K562 (cell line): ENCODE measurements around the gene TTLL11. TPM values are rescaled to one million over a fixed set of nuclear protein-coding genes. Genes with fewer than 3 reads are reported as not detected.

ENCODE experiments used
- ATAC-seq: fragments of 200-7000 bp; cut with Tn5 transposase; 3 replicates; pipeline ENCODE4 v1.9.1; 2020; ENCODE audit warnings: moderate library complexity
- BruUV-seq: library from RNA; stranded (reverse); fragments of 400-500 nt; replicated peaks from 2 replicates; lab custom pipeline; 2021; lab: Mats Ljungman, UMichigan
- CTCF ChIA-PET: fragments of 300-600 bp; formaldehyde crosslinking; extraction: SDS; loops from one replicate; lab custom pipeline; 2021; ENCODE audit warnings: low intra/inter-chr PET ratio; lab: Yijun Ruan, JAX
- POLR2A ChIA-PET: fragments of 300-600, 350-650 bp; sonication (Branson Sonifier 250); formaldehyde crosslinking; extraction: SDS; loops from one replicate; lab custom pipeline; 2021; ENCODE audit warnings: antibody characterized with exemption, inconsistent platforms; lab: Yijun Ruan, JAX
- DNase-seq, 4 experiments: peaks; one replicate each; pipeline versions ENCODE4 v3.0.0 to v3.0.0-alpha.2; 2011 to 2018; ENCODE audit warnings: low spot score in 3 of 4, mixed read lengths in 3 of 4; ENCODE audit errors: extremely low read depth in 1 of 4
- FAIRE-seq: peaks from 2 replicates; lab custom pipeline; 2011; peaks lifted over from hg19 to GRCh38; lab: Jason Lieb, UNC
- H2AFZ ChIP-seq: 2 replicates; pipeline ENCODE4 v1.6.0; 2011; ENCODE audit warnings: low read depth, low read length, control low read depth, inconsistent platforms
- H3K27ac ChIP-seq: fragments of 200-600 bp; 3 replicates; pipeline ENCODE4 v1.8.0; 2011; ENCODE audit warnings: low read depth, mild to moderate bottlenecking, control low read depth, inconsistent platforms, low read length, moderate library complexity, mixed read lengths; ENCODE audit errors: extremely low read depth
- H3K27me3 ChIP-seq, 2 experiments: fragments of 300-600 bp in 1 of 2; 2 replicates in 1 of 2; 3 replicates in 1 of 2; pipeline versions ENCODE4 v1.6.0 to v1.8.0; 2011; ENCODE audit warnings: inconsistent platforms in 2 of 2, low read length in 2 of 2, mild to moderate bottlenecking in 1 of 2, mixed read lengths in 1 of 2, moderate library complexity in 1 of 2; ENCODE audit not compliant: control insufficient read depth in 2 of 2, insufficient read depth in 2 of 2
- H3K36me3 ChIP-seq: fragments of 300-600 bp; 3 replicates; pipeline ENCODE4 v1.8.0; 2011; ENCODE audit warnings: mild to moderate bottlenecking, low read length, inconsistent platforms; ENCODE audit not compliant: control insufficient read depth, insufficient read depth
- H3K4me1 ChIP-seq, 2 experiments: fragments of 200-600 bp in 1 of 2; replicated peaks in 1 of 2; 2 replicates in 1 of 2; 3 replicates in 1 of 2; pipeline versions ENCODE4 v1.5.1 to v1.8.0; 2011; ENCODE audit warnings: inconsistent platforms in 2 of 2, low read length in 2 of 2, mild to moderate bottlenecking in 1 of 2, mixed read lengths in 1 of 2, moderate library complexity in 1 of 2; ENCODE audit not compliant: control insufficient read depth in 2 of 2, insufficient read depth in 2 of 2
- H3K4me2 ChIP-seq: 2 replicates; pipeline ENCODE4 v1.6.1; 2011; ENCODE audit warnings: low read length, control low read depth, inconsistent platforms, mixed read lengths; ENCODE audit not compliant: insufficient read depth
- H3K4me3 ChIP-seq: fragments of 200-600 bp; sonication (generic), shearing (Covaris generic); 2 replicates; pipeline ENCODE4 v1.5.1; 2016; ENCODE audit warnings: control low read depth, inconsistent platforms
- H3K79me2 ChIP-seq: fragments of 200-600 bp; 3 replicates; pipeline ENCODE4 v1.8.0; 2011; ENCODE audit warnings: low read length, inconsistent platforms; ENCODE audit not compliant: control insufficient read depth, insufficient read depth
- H3K9ac ChIP-seq, 2 experiments: 2 replicates each; pipeline versions ENCODE4 v1.6.0 to v1.6.1; 2011; ENCODE audit warnings: low read depth in 2 of 2, low read length in 2 of 2, control low read depth in 1 of 2, inconsistent platforms in 1 of 2, mild to moderate bottlenecking in 1 of 2, mixed read lengths in 1 of 2; ENCODE audit not compliant: insufficient read depth in 1 of 2
- H3K9me1 ChIP-seq: one replicate; pipeline ENCODE4 v1.6.0; 2011; ENCODE audit warnings: inconsistent platforms, mild to moderate bottlenecking, low read length, moderate library complexity; ENCODE audit not compliant: control insufficient read depth, insufficient read depth
- H3K9me3 ChIP-seq: replicated peaks from 2 replicates; pipeline ENCODE4 v1.5.1; 2011; ENCODE audit warnings: low read depth, low read length, inconsistent platforms; ENCODE audit not compliant: control insufficient read depth, insufficient read depth
- H4K20me1 ChIP-seq: replicated peaks from 2 replicates; pipeline ENCODE4 v1.6.1; 2011; ENCODE audit warnings: low read length, inconsistent platforms, mixed read lengths; ENCODE audit not compliant: control insufficient read depth, insufficient read depth
- FOXK1 ChIP-seq: sonication (generic); formaldehyde crosslinking; IDR thresholded peaks from 2 replicates; pipeline ENCODE4 v1.8.0; 2022; ENCODE audit warnings: missing genetic modification reagents, mild to moderate bottlenecking, borderline replicate concordance
- HINFP ChIP-seq: fragments of 450-650 bp; conservative IDR thresholded peaks from 2 replicates; pipeline ENCODE4 v1.6.1; 2016; ENCODE audit warnings: missing genetic modification characterization, low read depth, mild to moderate bottlenecking, control low read depth, missing compliant biosample characterization
- KLF10 ChIP-seq: fragments of 250-450 bp; sonication (Bioruptor Pico); IDR thresholded peaks from 2 replicates; pipeline ENCODE4 v1.6.1; 2021; ENCODE audit warnings: matching md5 sums
- MIER1 ChIP-seq: fragments of 450-650 bp; IDR thresholded peaks from 2 replicates; pipeline ENCODE4 v1.6.1; 2016; ENCODE audit warnings: antibody characterized with exemption, mild to moderate bottlenecking, low read depth
- SP2 ChIP-seq: IDR thresholded peaks from 2 replicates; pipeline ENCODE4 v1.6.1; 2011; ENCODE audit warnings: mild to moderate bottlenecking, low read depth, low read length, moderate library complexity; ENCODE audit not compliant: poor library complexity, severe bottlenecking; ENCODE audit errors: extremely low read depth
- USF1 ChIP-seq: sonication (generic); formaldehyde crosslinking; IDR thresholded peaks from 2 replicates; pipeline ENCODE4 v1.9.0; 2022; ENCODE audit warnings: mild to moderate bottlenecking, missing genetic modification reagents
- ZBTB9 ChIP-seq: fragments of 450-650 bp; formaldehyde crosslinking; IDR thresholded peaks from 2 replicates; pipeline ENCODE4 v1.4.0; 2020; ENCODE audit warnings: mild to moderate bottlenecking, moderate library complexity
- ZNF830 ChIP-seq: fragments of 250-450 bp; sonication (Bioruptor Pico); IDR thresholded peaks from 2 replicates; pipeline ENCODE4 v1.5.0; 2021; ENCODE audit warnings: mild to moderate bottlenecking
- WGBS: fragments of 100-300 bp; shearing (Covaris generic); methylation state at CpG from one replicate; pipeline ENCODE4 v1.1.6; 2016; ENCODE audit warnings: low coverage, mixed read lengths; ENCODE audit not compliant: insufficient coverage; ENCODE audit errors: missing lambda C conversion rate; 5-methylcytosine and 5-hydroxymethylcytosine counted together
- in situ Hi-C: fragments of 300-500 bp; cut with MboI; formaldehyde crosslinking; loops from 4 replicates; pipeline ENCODE4 v1.15.0; 2018; ENCODE audit warnings: inconsistent platforms, mixed read lengths
- intact Hi-C: fragments of 100-400 bp; cut with micrococcal nuclease; formaldehyde crosslinking; loops from 2 replicates; pipeline ENCODE4 v1.14.2; 2022
- polyA plus RNA-seq, 8 experiments: library from polyadenylated mRNA; depleted of rRNA in 4 of 8; stranded (reverse) in 5 of 8; unstranded in 3 of 8; fragments of >200 nt; fragmentation: Nextera tagmentation in 2 of 8; fragmentation: Illumina TruSeq in 1 of 8; extraction: Ambion mirVana in 2 of 8; extraction: Trizol in 1 of 8; gene quantifications; 2 replicates each; pipeline versions ENCODE4 v1.2.1 to v1.2.3, GENCODE V29; 2011 to 2014; ENCODE audit warnings: inconsistent platforms in 1 of 8, missing spikeins in 1 of 8
- total RNA-seq, 7 experiments: library from RNA; depleted of rRNA in 6 of 7; stranded (reverse); fragments of >200 nt in 6 of 7; fragmentation: Illumina TruSeq in 2 of 7; extraction: Trizol in 2 of 7; gene quantifications; 2 replicates each; pipeline versions ENCODE4 v1.2.1 to v1.2.3, GENCODE V29; 2011 to 2021; ENCODE audit warnings: low replicate concordance in 1 of 7
- TF ChIP-seq, protein P1 (sequence below): sonication (generic); formaldehyde crosslinking; IDR thresholded peaks from 2 replicates; pipeline ENCODE4 v1.8.1; 2022; ENCODE audit warnings: missing genetic modification reagents

The TTLL11 gene
- total and polyA plus RNA-seq, 9 of the 15 experiments (the other 6 are each of a cell fraction or from before 2014, with no cell fraction given), result 0.83 to 4.4 (median 2.7) TPM

- CTCF ChIA-PET, result no interaction called here
These were observed 232.4 kb downstream of the TTLL11 start for GRCh38 chr9:121860744-121861143.

More at GRCh38 chr9:121860744-121861143, 232.4 kb downstream of the TTLL11 start:
- Histone ChIP-seq H3K4me2 (no peak overlapping the region), H3K9me3 (no peaks in the 10 kb centered on the region), H3K4me1 (no peaks in the 10 kb centered on the region), H3K27ac (no peak overlapping the region), H4K20me1 (peaks cover 9% of the 10 kb centered on the region; the same call in 1 of the 2 replicates), H3K79me2 (no peaks in the 10 kb centered on the region), H3K36me3 (no peaks in the 10 kb centered on the region), H3K9me1 (no peaks in the 10 kb centered on the region), H3K9ac (no peak overlapping the region), H2AFZ (no peak overlapping the region)
- WGBS, result 15% methylated on average over 2 of the region's 2 CpGs
- intact Hi-C loops, result loop anchor here (5.0 kb wide), 2 partner anchors 132 to 223 kb away; no protein-coding TSS in a partner anchor
- DNase-seq (no peak), ATAC-seq (no peak), FAIRE-seq (no peak)
- BruUV-seq, result no TSS peak
- POLR2A ChIA-PET, result no interaction called here
- TF ChIP-seq, protein P1, sequence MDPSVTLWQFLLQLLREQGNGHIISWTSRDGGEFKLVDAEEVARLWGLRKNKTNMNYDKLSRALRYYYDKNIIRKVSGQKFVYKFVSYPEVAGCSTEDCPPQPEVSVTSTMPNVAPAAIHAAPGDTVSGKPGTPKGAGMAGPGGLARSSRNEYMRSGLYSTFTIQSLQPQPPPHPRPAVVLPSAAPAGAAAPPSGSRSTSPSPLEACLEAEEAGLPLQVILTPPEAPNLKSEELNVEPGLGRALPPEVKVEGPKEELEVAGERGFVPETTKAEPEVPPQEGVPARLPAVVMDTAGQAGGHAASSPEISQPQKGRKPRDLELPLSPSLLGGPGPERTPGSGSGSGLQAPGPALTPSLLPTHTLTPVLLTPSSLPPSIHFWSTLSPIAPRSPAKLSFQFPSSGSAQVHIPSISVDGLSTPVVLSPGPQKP (CRISPR knock-in tag), result no peak
- no peak for TF ChIP-seq MIER1
- no peak for TF ChIP-seq HINFP
- no peak for TF ChIP-seq SP2
- no peak for TF ChIP-seq ZNF830 (CRISPR knock-in tag)
- no peak for TF ChIP-seq FOXK1 (CRISPR knock-in tag)
- TF ChIP-seq KLF10 (CRISPR knock-in tag), result no peak
- no peak for TF ChIP-seq ZBTB9 (CRISPR knock-in tag)
- TF ChIP-seq USF1 (CRISPR knock-in tag), result no peak
- TF ChIP-seq, all 486 proteins: peak for 0
- in situ Hi-C loops, result no loop called here
- H3K4me3 ChIP-seq, result no peak overlapping the region
- peaks cover 3 to 45% of the 10 kb centered on the region in 2 experiments for H3K27me3 ChIP-seq
